ENCODE data around the gene SNCA. TPM values are rescaled to one million over a fixed set of nuclear protein-coding genes. Genes with fewer than 3 reads are reported as not detected.

SNCA gene
- total RNA-seq, 3 donors from 2014 or later (not counting 1 experiment from before 2014, with no cell fraction given) = 0.58 to 2.0 (median 1.2) TPM

DNA sequence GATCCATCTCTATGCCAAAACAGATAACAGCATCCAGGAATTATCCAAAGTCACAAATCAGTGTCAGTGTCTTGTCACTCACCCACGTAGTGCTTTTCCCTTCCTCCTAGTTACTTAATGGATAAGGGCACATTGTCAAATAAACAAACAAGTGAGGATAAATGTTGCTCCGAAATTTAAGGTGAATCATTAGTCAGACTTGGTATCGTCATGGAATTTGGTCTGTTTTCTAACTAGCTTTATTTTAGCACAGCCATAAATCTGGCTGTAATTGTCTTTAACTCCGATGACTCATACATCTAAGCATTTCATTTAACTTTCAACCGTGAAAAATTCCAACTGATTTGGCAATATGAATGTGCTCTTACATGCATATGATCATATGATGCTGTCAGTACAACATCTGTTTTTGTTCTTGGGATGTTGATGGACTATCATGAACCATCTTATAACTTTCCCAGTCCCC lies 83.3 kb downstream of the SNCA start:
- intact Hi-C loops (cut with micrococcal nuclease) = no loop called here
- Histone ChIP-seq H3K4me3 (ENCODE audit: low read length) (no peak overlapping the region), H3K36me3 (ENCODE audit: control insufficient read depth, insufficient read depth, low read length) (no peaks in the 10 kb centered on the region), H3K4me1 (ENCODE audit: control insufficient read depth, insufficient read depth, low read length) (no peaks in the 10 kb centered on the region), H3K9me3 (ENCODE audit: control insufficient read depth, insufficient read depth, low read length) (no peaks in the 10 kb centered on the region), H3K27ac (ENCODE audit: low read length) (no peak overlapping the region), H3K27me3 (ENCODE audit: control insufficient read depth, insufficient read depth, low read length) (no peaks in the 10 kb centered on the region)
- WGBS (ENCODE audit: insufficient coverage) = 90% methylated on average over 3 of the region's 5 CpGs
- Mint-ChIP-seq H3K9me3 (no peaks in the 10 kb centered on the region), H3K4me3 (no peak overlapping the region), H3K4me1 (no peaks in the 10 kb centered on the region), H3K36me3 (no peaks in the 10 kb centered on the region), H3K27ac (no peak overlapping the region), H3K27me3 (ENCODE audit: low read depth in 2 of 2) (no peaks in the 10 kb centered on the region)
- TF ChIP-seq, protein P1, sequence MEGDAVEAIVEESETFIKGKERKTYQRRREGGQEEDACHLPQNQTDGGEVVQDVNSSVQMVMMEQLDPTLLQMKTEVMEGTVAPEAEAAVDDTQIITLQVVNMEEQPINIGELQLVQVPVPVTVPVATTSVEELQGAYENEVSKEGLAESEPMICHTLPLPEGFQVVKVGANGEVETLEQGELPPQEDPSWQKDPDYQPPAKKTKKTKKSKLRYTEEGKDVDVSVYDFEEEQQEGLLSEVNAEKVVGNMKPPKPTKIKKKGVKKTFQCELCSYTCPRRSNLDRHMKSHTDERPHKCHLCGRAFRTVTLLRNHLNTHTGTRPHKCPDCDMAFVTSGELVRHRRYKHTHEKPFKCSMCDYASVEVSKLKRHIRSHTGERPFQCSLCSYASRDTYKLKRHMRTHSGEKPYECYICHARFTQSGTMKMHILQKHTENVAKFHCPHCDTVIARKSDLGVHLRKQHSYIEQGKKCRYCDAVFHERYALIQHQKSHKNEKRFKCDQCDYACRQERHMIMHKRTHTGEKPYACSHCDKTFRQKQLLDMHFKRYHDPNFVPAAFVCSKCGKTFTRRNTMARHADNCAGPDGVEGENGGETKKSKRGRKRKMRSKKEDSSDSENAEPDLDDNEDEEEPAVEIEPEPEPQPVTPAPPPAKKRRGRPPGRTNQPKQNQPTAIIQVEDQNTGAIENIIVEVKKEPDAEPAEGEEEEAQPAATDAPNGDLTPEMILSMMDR (IDR thresholded peaks at IDR 0.05) = no peak
- DNase-seq (no peak), ATAC-seq (no peak)

DNA sequence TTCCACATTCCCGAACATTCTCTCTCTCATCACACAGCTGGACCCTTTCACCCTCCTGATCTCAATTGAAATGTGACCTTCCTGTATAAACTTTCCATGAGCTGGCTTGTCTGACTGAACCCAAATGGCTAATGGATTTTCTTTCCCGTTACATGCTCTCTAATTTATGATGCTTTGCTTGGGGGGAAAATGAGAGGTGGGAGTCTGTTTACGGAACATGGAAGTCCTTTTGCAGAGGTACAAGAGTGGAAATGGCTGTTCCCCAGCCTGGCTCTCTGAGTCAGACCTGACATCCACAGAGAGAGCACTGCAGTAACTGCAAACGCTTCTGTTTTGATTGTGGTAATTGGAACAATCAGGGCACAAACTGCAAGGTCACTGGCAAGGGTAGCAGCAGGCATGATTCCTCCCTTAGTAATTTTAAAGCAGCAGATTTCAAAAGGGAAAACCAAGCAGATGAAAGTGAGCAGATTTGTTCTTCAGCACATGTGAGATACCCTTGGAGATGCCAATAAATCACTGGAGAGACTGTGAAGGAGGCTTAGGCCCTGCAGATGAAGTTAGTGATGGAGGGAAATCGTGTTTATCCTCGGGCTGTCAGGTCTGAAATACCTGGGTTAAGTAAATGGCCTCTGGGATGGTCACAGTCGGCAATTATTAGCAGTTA lies 83.9 kb downstream of the SNCA start:
- intact Hi-C loops (cut with micrococcal nuclease) = no loop called here
- Mint-ChIP-seq H3K4me3 (no peak overlapping the region), H3K36me3 (no peaks in the 10 kb centered on the region), H3K27ac (no peak overlapping the region), H3K27me3 (ENCODE audit: low read depth in 2 of 2) (no peaks in the 10 kb centered on the region), H3K9me3 (no peaks in the 10 kb centered on the region), H3K4me1 (no peaks in the 10 kb centered on the region)
- 87% methylated on average over 7 of the region's 7 CpGs for WGBS (ENCODE audit: insufficient coverage)
- H3K27me3 ChIP-seq (ENCODE audit: control insufficient read depth, insufficient read depth, low read length) = no peaks in the 10 kb centered on the region
- no peak overlapping the region for H3K27ac ChIP-seq (ENCODE audit: low read length)
- H3K4me1 ChIP-seq (ENCODE audit: control insufficient read depth, insufficient read depth, low read length) = no peaks in the 10 kb centered on the region
- no peak for ATAC-seq
- no peaks in the 10 kb centered on the region for H3K9me3 ChIP-seq (ENCODE audit: control insufficient read depth, insufficient read depth, low read length)
- no peak for DNase-seq
- TF ChIP-seq, protein P1 (IDR thresholded peaks at IDR 0.05) = no peak
- no peak overlapping the region for H3K4me3 ChIP-seq (ENCODE audit: low read length)
- no peaks in the 10 kb centered on the region for H3K36me3 ChIP-seq (ENCODE audit: control insufficient read depth, insufficient read depth, low read length)

DNA sequence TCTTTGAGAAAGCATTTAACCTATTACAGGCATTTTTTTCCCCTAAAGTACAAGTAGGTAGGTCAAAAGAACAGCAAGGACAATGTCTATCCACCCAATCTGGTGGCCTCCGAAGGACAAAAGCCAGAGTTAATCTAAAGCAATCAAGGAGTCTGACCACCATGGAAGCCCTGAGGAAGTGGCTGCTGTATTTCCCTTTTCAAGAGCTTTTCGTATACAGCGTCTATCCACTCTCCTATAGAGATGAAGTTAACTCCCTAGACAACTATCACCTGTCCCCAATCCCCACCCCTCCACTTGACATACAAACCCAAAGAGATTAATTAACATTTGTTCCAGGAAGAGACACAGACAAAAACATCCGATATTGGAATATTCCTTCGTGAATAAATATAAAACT lies 85.5 kb downstream of the SNCA start:
- TF ChIP-seq, protein P1 (IDR thresholded peaks at IDR 0.05) = no peak
- no peak for DNase-seq
- no peaks in the 10 kb centered on the region for H3K4me1 Mint-ChIP-seq
- intact Hi-C loops (cut with micrococcal nuclease) = no loop called here
- H3K4me3 Mint-ChIP-seq = no peak overlapping the region
- Histone ChIP-seq H3K36me3 (ENCODE audit: control insufficient read depth, insufficient read depth, low read length) (no peaks in the 10 kb centered on the region), H3K4me3 (ENCODE audit: low read length) (no peak overlapping the region), H3K27me3 (ENCODE audit: control insufficient read depth, insufficient read depth, low read length) (no peaks in the 10 kb centered on the region), H3K4me1 (ENCODE audit: control insufficient read depth, insufficient read depth, low read length) (no peaks in the 10 kb centered on the region), H3K9me3 (ENCODE audit: control insufficient read depth, insufficient read depth, low read length) (no peaks in the 10 kb centered on the region), H3K27ac (ENCODE audit: low read length) (no peak overlapping the region)
- WGBS (ENCODE audit: insufficient coverage) = 97% methylated on average over 5 of the region's 5 CpGs
- no peaks in the 10 kb centered on the region for H3K36me3 Mint-ChIP-seq
- H3K27ac Mint-ChIP-seq = no peak overlapping the region
- H3K27me3 Mint-ChIP-seq (ENCODE audit: low read depth in 2 of 2) = no peaks in the 10 kb centered on the region
- no peaks in the 10 kb centered on the region for H3K9me3 Mint-ChIP-seq
- ATAC-seq = no peak

DNA sequence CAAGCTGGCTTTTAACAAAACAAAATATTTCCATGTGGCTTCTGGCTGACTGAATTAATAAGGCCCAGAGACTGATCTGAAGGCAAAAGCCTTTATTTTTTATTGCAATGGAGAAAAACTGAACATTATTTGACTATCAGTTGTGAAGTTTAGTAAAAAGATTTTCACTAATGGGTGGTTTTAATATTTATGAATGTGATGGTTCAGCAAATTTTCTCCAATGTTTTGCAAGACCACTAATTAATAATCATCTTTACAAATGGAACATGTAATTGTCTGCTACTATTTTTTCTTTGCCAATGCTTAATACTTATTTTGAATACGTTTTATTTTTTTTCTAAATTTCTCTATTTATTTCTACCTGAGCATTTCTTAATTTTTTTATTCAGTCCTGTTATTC lies 90.6 kb downstream of the SNCA start:
- ATAC-seq = no peak
- Mint-ChIP-seq H3K4me1 (no peaks in the 10 kb centered on the region), H3K27ac (no peak overlapping the region), H3K4me3 (no peak overlapping the region), H3K9me3 (no peaks in the 10 kb centered on the region), H3K27me3 (ENCODE audit: low read depth in 2 of 2) (no peaks in the 10 kb centered on the region), H3K36me3 (no peaks in the 10 kb centered on the region)
- Histone ChIP-seq H3K27me3 (ENCODE audit: control insufficient read depth, insufficient read depth, low read length) (no peaks in the 10 kb centered on the region), H3K4me1 (ENCODE audit: control insufficient read depth, insufficient read depth, low read length) (no peaks in the 10 kb centered on the region), H3K4me3 (ENCODE audit: low read length) (no peak overlapping the region), H3K36me3 (ENCODE audit: control insufficient read depth, insufficient read depth, low read length) (no peaks in the 10 kb centered on the region), H3K27ac (ENCODE audit: low read length) (no peak overlapping the region), H3K9me3 (ENCODE audit: control insufficient read depth, insufficient read depth, low read length) (no peaks in the 10 kb centered on the region)
- no peak for DNase-seq
- intact Hi-C loops (cut with micrococcal nuclease) = no loop called here
- TF ChIP-seq, protein P1 (IDR thresholded peaks at IDR 0.05) = no peak
- no CpG with 5 or more reads among the region's 1 CpG for WGBS (ENCODE audit: insufficient coverage)

Data from natural killer cell (primary cell).